ENCODE data around the gene ZBTB12. TPM values are rescaled to one million over a fixed set of nuclear protein-coding genes. Genes with fewer than 3 reads are reported as not detected.

ZBTB12 gene
- total and polyA plus RNA-seq, 7 donors: 0.83 to 4.3 (median 1.2) TPM

DNA sequence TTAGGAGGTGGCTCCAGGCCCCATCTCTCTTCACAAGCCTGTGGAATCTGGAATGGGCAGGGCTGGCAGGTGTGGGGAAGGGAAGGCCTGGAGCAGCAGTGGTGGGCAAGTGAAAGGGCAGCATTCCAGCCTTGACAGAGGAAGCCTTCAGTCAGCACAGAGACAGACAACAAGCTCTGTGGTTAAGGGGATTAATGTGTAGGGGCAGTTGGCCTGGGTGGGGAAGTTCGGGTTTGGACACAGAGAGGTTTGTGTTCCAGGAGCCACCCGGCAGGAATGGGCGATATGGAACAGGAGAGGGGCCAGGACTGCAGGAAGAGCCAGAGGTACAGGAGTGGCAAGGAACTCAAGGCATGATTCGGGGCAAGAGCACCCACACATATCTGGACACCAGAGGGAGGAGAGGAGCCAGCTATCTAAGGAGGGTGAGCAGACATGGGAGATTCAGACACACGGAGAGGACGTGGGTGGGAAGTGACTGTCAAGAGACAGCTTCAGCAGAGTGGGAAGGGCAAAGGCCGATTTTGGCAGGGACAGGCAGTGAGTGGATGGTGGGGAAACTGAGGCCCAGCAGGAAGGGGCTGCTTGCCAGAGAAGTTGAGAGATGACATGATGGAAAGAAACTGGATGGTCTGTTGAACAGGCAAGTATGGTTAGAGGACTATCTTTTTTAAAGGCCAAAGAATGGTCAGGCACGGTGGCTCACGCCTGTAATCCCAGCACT, 20.6 kb downstream of the ZBTB12 start:
- TF ChIP-seq POLR2AphosphoS5 (IDR thresholded peaks at IDR 0.05) (no peak), EP300 (IDR thresholded peaks at IDR 0.05) (no peak), POLR2A (IDR thresholded peaks at IDR 0.05) (no peak)
- no peaks in the 10 kb centered on the region for H3K9me3 ChIP-seq
- no peaks in the 10 kb centered on the region for H3K4me1 ChIP-seq
- H3K4me3 ChIP-seq: no peak overlapping the region
- H3K36me3 ChIP-seq: peaks cover 46 to 70% (median 55%) of the 10 kb centered on the region in 4 donors
- WGBS, 2 donors: 89 to 93% methylated on average over 9 of the region's 9 CpGs
- no peaks in the 10 kb centered on the region for H3K27me3 ChIP-seq
- no peak for DNase-seq
- H3K27ac ChIP-seq: no peak overlapping the region
- intact Hi-C loops (cut with DNase I): no loop called here

DNA sequence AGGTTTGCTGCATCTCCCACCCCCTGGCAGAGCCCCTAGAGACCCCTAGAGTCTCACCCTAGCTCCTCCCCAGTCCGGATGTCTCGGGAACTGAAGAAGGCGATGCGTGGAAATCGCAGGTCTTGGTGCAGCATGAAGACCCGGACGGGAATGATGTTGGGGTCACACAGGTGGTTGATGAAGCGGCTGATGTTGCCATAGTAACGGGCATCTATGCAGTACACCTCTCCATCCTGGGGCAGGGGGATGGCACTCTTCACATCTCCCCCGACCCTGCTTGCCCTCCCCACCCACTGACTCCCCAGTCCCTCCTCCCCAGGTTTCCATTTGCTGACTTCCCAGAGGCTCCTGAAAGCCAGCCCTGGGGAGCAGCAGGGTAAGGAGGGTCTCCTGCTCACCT, 21.3 kb downstream of the ZBTB12 start:
- Histone ChIP-seq H3K27ac (no peak overlapping the region), H3K4me3 (no peak overlapping the region), H3K9me3 (no peaks in the 10 kb centered on the region), H3K36me3 (peaks cover 45 to 63% (median 51%) of the 10 kb centered on the region in 4 donors), H3K4me1 (no peaks in the 10 kb centered on the region), H3K27me3 (no peaks in the 10 kb centered on the region)
- TF ChIP-seq POLR2AphosphoS5 (IDR thresholded peaks at IDR 0.05): no peak
- no peak for DNase-seq
- WGBS, 2 donors: 91 to 92% methylated on average over 10 of the region's 10 CpGs
- intact Hi-C loops (cut with DNase I): no loop called here

DNA sequence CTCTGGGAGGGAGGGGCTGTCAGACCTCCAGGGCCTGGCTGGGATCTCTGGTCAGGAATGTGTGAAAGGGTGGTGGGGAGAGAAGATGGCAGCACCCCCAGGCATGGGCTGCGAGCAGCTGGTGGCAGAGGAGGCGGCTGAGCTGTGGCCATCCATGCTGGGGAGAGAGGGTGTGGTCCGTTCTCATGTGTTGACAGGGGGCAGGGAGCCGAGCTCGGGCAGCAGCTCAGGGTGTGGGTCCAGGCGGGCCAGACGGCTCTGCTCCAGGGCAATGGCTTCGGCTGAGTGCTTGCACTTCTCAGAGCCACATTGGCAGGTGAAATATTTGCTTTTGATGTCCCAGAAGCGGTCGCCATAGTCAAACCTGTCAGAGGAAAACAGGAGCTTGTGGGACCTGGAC, 22.0 kb downstream of the ZBTB12 start:
- no peak for TF ChIP-seq EP300 (IDR thresholded peaks at IDR 0.05)
- TF ChIP-seq POLR2AphosphoS5 (IDR thresholded peaks at IDR 0.05): no peak
- TF ChIP-seq POLR2A (IDR thresholded peaks at IDR 0.05): no peak
- TF ChIP-seq, protein P1, sequence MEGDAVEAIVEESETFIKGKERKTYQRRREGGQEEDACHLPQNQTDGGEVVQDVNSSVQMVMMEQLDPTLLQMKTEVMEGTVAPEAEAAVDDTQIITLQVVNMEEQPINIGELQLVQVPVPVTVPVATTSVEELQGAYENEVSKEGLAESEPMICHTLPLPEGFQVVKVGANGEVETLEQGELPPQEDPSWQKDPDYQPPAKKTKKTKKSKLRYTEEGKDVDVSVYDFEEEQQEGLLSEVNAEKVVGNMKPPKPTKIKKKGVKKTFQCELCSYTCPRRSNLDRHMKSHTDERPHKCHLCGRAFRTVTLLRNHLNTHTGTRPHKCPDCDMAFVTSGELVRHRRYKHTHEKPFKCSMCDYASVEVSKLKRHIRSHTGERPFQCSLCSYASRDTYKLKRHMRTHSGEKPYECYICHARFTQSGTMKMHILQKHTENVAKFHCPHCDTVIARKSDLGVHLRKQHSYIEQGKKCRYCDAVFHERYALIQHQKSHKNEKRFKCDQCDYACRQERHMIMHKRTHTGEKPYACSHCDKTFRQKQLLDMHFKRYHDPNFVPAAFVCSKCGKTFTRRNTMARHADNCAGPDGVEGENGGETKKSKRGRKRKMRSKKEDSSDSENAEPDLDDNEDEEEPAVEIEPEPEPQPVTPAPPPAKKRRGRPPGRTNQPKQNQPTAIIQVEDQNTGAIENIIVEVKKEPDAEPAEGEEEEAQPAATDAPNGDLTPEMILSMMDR (IDR thresholded peaks at IDR 0.05): no peak
- H3K4me1 ChIP-seq: peaks cover 0 to 6% (median 3%) of the 10 kb centered on the region in 4 donors
- WGBS, 2 donors: 27 to 69% methylated on average over 10 of the region's 10 CpGs
- no peak overlapping the region for H3K4me3 ChIP-seq
- H3K27me3 ChIP-seq: no peaks in the 10 kb centered on the region
- peaks cover 44 to 56% (median 49%) of the 10 kb centered on the region in 4 donors for H3K36me3 ChIP-seq
- H3K27ac ChIP-seq: no peak overlapping the region
- DNase-seq: no peak
- H3K9me3 ChIP-seq: no peaks in the 10 kb centered on the region
- intact Hi-C loops (cut with DNase I): no loop called here

DNA sequence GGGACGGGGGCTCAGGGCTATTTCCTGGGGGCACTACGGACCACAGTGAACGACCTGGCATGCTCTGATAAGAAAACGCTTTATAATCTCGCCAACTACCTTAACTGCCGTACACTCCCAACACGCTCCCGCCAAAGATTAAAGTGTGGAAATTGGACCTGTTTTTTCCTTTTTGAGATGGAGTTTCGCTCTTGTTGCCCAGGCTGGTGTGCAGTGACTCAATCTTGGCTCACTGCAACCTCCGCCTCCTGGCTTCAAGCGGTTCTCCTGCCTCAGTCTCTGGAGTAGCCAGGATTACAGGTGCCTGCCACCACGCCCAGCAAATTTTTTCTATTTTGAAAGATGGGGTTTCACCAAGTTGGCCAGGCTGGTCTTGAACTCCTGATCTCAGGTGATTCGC, 22.7 kb downstream of the ZBTB12 start:
- no peak for TF ChIP-seq POLR2A (IDR thresholded peaks at IDR 0.05)
- TF ChIP-seq EP300 (IDR thresholded peaks at IDR 0.05): no peak
- TF ChIP-seq, protein P1 (IDR thresholded peaks at IDR 0.05): no peak
- TF ChIP-seq POLR2AphosphoS5 (IDR thresholded peaks at IDR 0.05): no peak
- Histone ChIP-seq H3K36me3 (peaks cover 36 to 48% (median 42%) of the 10 kb centered on the region in 4 donors), H3K27me3 (no peaks in the 10 kb centered on the region), H3K4me3 (no peak overlapping the region), H3K4me1 (peaks cover 0 to 10% (median 4%) of the 10 kb centered on the region in 4 donors), H3K27ac (peak overlapping the region in 1 of 4 donors; percentile 42), H3K9me3 (no peaks in the 10 kb centered on the region)
- DNase-seq: no peak
- WGBS, 2 donors: 15 to 70% methylated on average over 13 of the region's 13 CpGs
- intact Hi-C loops (cut with DNase I): no loop called here

DNA sequence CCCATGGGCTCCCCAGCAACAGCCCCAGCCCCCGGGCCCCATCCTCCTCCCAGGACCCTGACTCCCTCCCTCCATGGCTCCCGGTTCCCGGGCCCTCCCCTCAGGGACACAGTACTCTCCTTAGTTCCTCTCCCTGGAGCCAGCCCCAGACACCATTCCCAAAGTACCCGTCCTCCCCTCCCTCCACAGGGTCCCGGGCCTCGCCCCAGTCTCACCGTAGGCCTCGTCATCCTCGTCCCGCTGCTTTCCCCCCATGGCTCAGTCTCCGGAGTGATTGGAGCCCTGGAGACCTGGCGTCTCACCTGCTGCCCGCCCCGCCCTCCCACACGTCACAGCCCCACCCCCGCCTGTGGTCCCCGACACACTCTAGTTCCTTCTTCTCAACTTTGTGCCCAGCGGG, 23.2 kb downstream of the ZBTB12 start, which contains the start of gene SLC44A4:
Gene SLC44A4, minus strand, starts transcription at position 272 of the 400 bp plus-strand sequence. Its CDS starts 17 bp downstream, at position 255.
- H3K4me1 ChIP-seq: peaks cover 0 to 10% (median 4%) of the 10 kb centered on the region in 4 donors

DNA sequence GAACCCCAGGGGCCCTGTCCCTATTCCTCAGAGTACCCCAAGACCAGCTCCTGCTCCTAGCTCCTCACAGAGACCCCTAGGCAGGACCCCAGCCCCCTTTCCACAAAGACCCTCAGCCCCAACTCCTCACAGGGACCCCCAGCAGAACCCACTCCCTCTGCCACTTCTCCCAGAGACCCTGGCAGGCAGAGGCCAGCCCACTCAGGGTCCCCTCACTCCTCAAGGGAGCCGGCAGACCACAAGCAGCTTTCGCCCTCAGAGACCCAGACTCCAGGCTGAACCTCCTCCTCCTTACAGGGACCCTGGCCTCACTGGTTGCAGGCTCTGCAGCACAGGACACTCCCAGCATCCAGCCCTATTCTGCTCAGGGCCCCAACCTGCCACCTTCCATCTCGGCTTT, 23.7 kb downstream of the ZBTB12 start:
- no peak for DNase-seq
- intact Hi-C loops (cut with DNase I): no loop called here
- Histone ChIP-seq H3K4me3 (peak overlapping the region in 1 of 4 donors; percentile 3), H3K36me3 (peaks cover 27 to 39% (median 34%) of the 10 kb centered on the region in 4 donors), H3K9me3 (no peaks in the 10 kb centered on the region), H3K4me1 (peaks cover 0 to 10% (median 4%) of the 10 kb centered on the region in 4 donors), H3K27me3 (no peaks in the 10 kb centered on the region), H3K27ac (peak overlapping the region in 1 of 4 donors; percentile 40)
- TF ChIP-seq, protein P1 (IDR thresholded peaks at IDR 0.05): no peak
- TF ChIP-seq POLR2AphosphoS5 (IDR thresholded peaks at IDR 0.05): no peak
- TF ChIP-seq POLR2A (IDR thresholded peaks at IDR 0.05): no peak
- no peak for TF ChIP-seq EP300 (IDR thresholded peaks at IDR 0.05)
- 11 to 70% methylated on average over 3 of the region's 3 CpGs for WGBS, 2 donors

More for the DNA sequence above, 23.2 kb downstream of the ZBTB12 start, which contains the start of gene SLC44A4:
- Histone ChIP-seq H3K27ac (peak within 1 kb of the TSS in 1 of 4 donors; percentile 42), H3K36me3 (peaks cover 32 to 44% (median 39%) of the 10 kb centered on the region in 4 donors), H3K27me3 (no peaks in the 10 kb centered on the region), H3K9me3 (no peaks in the 10 kb centered on the region), H3K4me3 (peak within 1 kb of the TSS in 1 of 4 donors; percentile 3)
- 13 to 50% methylated on average over 18 of the region's 18 CpGs for WGBS, 2 donors
- DNase-seq: no peak
- intact Hi-C loops (cut with DNase I): no loop called here
- TF ChIP-seq POLR2A (IDR thresholded peaks at IDR 0.05) (no peak), POLR2AphosphoS5 (IDR thresholded peaks at IDR 0.05) (peak in 1 of 4 donors; percentile 46)
